OCI-LY3 (cell line): ENCODE measurements around the gene SDHAF3.

ENCODE experiments used
- H2AFZ ChIP-seq: fragments of 200-600, 300-600 bp; shearing (Covaris generic); 2 replicates; pipeline ENCODE4 v1.6.0; 2014; ENCODE audit warnings: antibody characterized with exemption, low read depth, low read length
- H3K27ac ChIP-seq: fragments of 200-600, 300-600 bp; sonication (generic); 2 replicates; pipeline ENCODE4 v1.5.1; 2014; ENCODE audit warnings: mild to moderate bottlenecking, low read length, moderate library complexity, mixed read lengths
- H3K27me3 ChIP-seq: fragments of 200-600, 300-600 bp; sonication (generic); 2 replicates; pipeline ENCODE4 v1.6.1; 2014; ENCODE audit warnings: low read depth, low read length, mixed read lengths
- H3K36me3 ChIP-seq: fragments of 200-600, 300-600 bp; sonication (generic); replicated peaks from 2 replicates; pipeline ENCODE3; 2014; ENCODE audit warnings: low read depth, low read length, mixed read lengths
- H3K4me1 ChIP-seq: fragments of 300-600, 200-600 bp; sonication (generic); 2 replicates; pipeline ENCODE4 v1.6.1; 2014; ENCODE audit warnings: low read length, mixed read lengths
- H3K4me2 ChIP-seq: fragments of 200-600, 300-600 bp; sonication (generic); 2 replicates; pipeline ENCODE4 v1.6.1; 2014; ENCODE audit warnings: low read length, mixed read lengths
- H3K4me3 ChIP-seq: fragments of 300-600, 200-600 bp; sonication (generic); 2 replicates; pipeline ENCODE4 v1.5.1; 2014; ENCODE audit warnings: antibody characterized with exemption, mild to moderate bottlenecking, low read length, moderate library complexity
- H3K79me2 ChIP-seq: fragments of 300-600, 200-600 bp; shearing (Covaris generic); 2 replicates; pipeline ENCODE4 v1.6.1; 2014; ENCODE audit warnings: mild to moderate bottlenecking, low read length, mixed read lengths
- H3K9ac ChIP-seq: fragments of 300-600, 200-600 bp; shearing (Covaris generic); 2 replicates; pipeline ENCODE4 v1.6.0; 2014; ENCODE audit warnings: mild to moderate bottlenecking, low read length, moderate library complexity
- H3K9me3 ChIP-seq: fragments of 200-600, 300-600 bp; shearing (Covaris generic); 2 replicates; pipeline ENCODE4 v1.6.1; 2014; ENCODE audit warnings: low read length, mixed read lengths; ENCODE audit not compliant: insufficient read depth
- H4K20me1 ChIP-seq: fragments of 200-600, 300-600 bp; sonication (generic); 2 replicates; pipeline ENCODE4 v1.6.1; 2016; ENCODE audit warnings: low read length, mixed read lengths; ENCODE audit not compliant: insufficient read depth
- EZH2phosphoT487 ChIP-seq: fragments of 200-600 bp; shearing (Covaris generic); IDR thresholded peaks from 2 replicates; pipeline ENCODE4 v1.6.1; 2018; ENCODE audit warnings: antibody characterized with exemption, mixed run types, low read depth
- TF ChIP-seq, protein P1 (sequence below): fragments of 200-600, 300-600 bp; sonication (generic); IDR thresholded peaks from 2 replicates; pipeline ENCODE4 v1.5.1; 2014; ENCODE audit warnings: antibody characterized with exemption, low read length, low read depth

Gene SDHAF3

GRCh38 chr7:97126483-97127171 is 9.1 kb downstream of the SDHAF3 start:
- Histone ChIP-seq H3K36me3 (peaks cover 3% of the 10 kb centered on the region), H3K9ac (no peak overlapping the region), H3K27me3 (no peaks in the 10 kb centered on the region), H3K4me1 (no peaks in the 10 kb centered on the region), H3K27ac (no peak overlapping the region), H3K4me2 (no peak overlapping the region), H3K4me3 (no peak overlapping the region), H3K79me2 (peaks cover 85% of the 10 kb centered on the region), H4K20me1 (peaks cover 13% of the 10 kb centered on the region), H2AFZ (no peak overlapping the region), H3K9me3 (no peaks in the 10 kb centered on the region)
- TF ChIP-seq, protein P1, sequence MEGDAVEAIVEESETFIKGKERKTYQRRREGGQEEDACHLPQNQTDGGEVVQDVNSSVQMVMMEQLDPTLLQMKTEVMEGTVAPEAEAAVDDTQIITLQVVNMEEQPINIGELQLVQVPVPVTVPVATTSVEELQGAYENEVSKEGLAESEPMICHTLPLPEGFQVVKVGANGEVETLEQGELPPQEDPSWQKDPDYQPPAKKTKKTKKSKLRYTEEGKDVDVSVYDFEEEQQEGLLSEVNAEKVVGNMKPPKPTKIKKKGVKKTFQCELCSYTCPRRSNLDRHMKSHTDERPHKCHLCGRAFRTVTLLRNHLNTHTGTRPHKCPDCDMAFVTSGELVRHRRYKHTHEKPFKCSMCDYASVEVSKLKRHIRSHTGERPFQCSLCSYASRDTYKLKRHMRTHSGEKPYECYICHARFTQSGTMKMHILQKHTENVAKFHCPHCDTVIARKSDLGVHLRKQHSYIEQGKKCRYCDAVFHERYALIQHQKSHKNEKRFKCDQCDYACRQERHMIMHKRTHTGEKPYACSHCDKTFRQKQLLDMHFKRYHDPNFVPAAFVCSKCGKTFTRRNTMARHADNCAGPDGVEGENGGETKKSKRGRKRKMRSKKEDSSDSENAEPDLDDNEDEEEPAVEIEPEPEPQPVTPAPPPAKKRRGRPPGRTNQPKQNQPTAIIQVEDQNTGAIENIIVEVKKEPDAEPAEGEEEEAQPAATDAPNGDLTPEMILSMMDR, result no peak
- no peak for TF ChIP-seq EZH2phosphoT487

- Histone ChIP-seq H3K4me2 (no peak overlapping the region), H3K4me3 (no peak overlapping the region), H2AFZ (no peak overlapping the region), H3K4me1 (no peaks in the 10 kb centered on the region), H3K9ac (no peak overlapping the region), H3K36me3 (no peaks in the 10 kb centered on the region), H3K79me2 (peaks cover 77% of the 10 kb centered on the region), H3K27ac (no peak overlapping the region), H3K27me3 (no peaks in the 10 kb centered on the region), H4K20me1 (peaks cover 13% of the 10 kb centered on the region), H3K9me3 (no peaks in the 10 kb centered on the region)
- TF ChIP-seq EZH2phosphoT487, result no peak
- TF ChIP-seq, protein P1, result no peak
Measured at GRCh38 chr7:97128736-97129135, 11.2 kb downstream of the SDHAF3 start.

DNA sequence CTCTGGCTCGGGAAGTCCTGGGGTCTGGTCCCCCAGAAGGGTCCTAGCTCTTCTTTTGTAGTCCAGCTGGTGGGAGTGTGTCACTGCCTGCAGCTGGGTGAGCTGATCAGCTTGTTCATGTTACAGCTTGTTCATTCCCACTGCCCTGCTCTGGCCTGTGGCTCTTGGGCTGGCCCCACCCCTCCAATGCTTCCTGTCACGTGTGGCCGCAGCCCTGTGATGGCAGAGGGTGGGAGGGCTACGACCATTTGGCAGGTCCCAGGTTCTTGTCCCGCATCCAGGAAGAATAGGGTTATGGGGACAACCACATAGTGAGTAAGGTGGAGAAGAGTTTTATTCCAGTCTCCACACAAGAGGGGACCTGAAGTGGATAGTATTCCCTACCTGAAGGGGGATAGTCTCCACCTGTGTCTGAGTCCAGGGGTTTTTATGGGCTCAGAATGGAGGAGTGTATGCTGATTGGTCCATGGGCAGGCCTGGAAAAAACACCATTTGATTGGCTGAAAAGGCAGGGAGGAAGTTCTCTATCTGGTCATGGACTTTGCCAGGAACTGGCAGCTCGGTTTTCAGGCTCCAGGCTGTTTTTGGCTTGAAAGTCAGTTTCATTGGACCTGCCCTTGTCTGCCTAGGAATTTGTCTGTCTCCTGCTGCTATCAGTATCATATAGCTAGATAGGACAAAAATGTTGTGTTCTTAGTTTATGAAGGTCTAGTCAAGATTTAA is 13.1 kb downstream of the SDHAF3 start:
- no peak overlapping the region for H3K4me3 ChIP-seq
- H3K9ac ChIP-seq, result no peak overlapping the region
- no peaks in the 10 kb centered on the region for H3K36me3 ChIP-seq
- H3K4me2 ChIP-seq, result no peak overlapping the region
- peaks cover 13% of the 10 kb centered on the region for H4K20me1 ChIP-seq
- H3K27ac ChIP-seq, result no peak overlapping the region
- no peak overlapping the region for H2AFZ ChIP-seq
- no peaks in the 10 kb centered on the region for H3K9me3 ChIP-seq
- TF ChIP-seq, protein P1, result no peak
- TF ChIP-seq EZH2phosphoT487, result no peak
- H3K79me2 ChIP-seq, result peaks cover 59% of the 10 kb centered on the region
- H3K27me3 ChIP-seq, result no peaks in the 10 kb centered on the region
- no peaks in the 10 kb centered on the region for H3K4me1 ChIP-seq

DNA sequence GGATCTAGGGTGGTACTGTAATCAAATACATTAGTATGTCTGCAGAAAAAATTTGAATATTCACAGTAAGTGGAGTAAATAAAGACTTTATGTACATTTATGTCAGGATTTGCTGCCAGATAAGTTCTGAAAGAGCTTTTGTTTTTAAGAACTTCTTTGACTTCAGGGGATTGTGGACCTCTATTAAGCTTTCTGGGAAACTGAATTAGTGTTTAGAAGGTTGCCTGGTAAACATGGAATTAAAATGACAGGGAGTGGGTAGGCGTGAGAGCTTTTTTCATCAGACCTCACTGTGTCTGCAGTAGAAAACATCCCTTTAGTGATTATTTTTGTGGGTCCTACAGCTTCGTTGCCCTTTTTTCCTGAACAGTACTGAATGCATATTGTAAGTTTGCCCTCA is 15.7 kb downstream of the SDHAF3 start:
- H3K36me3 ChIP-seq, result peaks cover 13% of the 10 kb centered on the region
- H4K20me1 ChIP-seq, result peaks cover 13% of the 10 kb centered on the region
- no peaks in the 10 kb centered on the region for H3K4me1 ChIP-seq
- H3K4me2 ChIP-seq, result no peak overlapping the region
- no peak overlapping the region for H3K27ac ChIP-seq
- no peak overlapping the region for H2AFZ ChIP-seq
- no peaks in the 10 kb centered on the region for H3K9me3 ChIP-seq
- no peak overlapping the region for H3K9ac ChIP-seq
- TF ChIP-seq, protein P1, result no peak
- TF ChIP-seq EZH2phosphoT487, result no peak
- peaks cover 37% of the 10 kb centered on the region for H3K79me2 ChIP-seq
- no peaks in the 10 kb centered on the region for H3K27me3 ChIP-seq
- H3K4me3 ChIP-seq, result no peak overlapping the region
